Measurements from ENCODE around the gene WDR93.
"Not testable (repeated sequence)": the region's sequence is repeated elsewhere in the genome, so short reads cannot be mapped to it uniquely, and the experiment has no call there.

Gene WDR93

GRCh38 chr15:89664441-89665350, 25.9 kb upstream of the WDR93 start:
- DNase-seq = no peak

DNA sequence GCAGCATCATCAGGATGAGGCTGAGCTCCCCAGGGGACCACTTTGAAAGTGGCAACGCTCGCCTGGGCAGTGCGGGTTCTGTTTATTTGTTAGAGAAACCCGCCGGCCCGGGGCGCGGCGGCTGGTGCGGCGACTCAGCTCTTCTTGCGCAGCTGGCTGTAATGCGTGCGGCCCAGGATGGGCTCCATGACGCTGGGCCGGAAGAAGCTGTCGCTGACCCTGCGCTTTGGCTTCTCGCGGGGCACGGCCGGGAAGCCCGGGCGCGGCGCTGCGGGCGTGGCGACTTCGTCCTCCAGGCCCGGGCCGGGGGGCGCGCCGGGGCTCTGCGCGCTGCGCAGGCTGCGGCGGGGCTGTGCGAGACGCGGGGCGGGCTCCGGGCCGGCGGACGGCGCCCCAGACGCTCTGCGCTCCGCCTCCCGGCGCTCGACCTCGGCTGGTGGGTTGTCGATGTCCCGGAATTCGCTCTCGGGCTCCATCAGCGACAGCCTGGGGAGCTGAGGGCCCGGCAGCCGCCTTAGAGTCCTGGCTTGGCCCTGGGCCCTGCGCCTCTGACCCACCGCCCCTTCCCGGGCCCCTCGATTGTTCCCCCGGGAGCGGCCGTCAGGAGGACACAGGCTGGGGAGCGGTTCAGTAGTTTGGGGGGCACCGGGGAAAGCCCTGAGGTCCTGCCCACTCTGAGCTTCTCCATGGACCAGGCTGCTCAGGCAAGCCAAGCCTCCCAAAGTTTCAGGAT, 25.0 kb upstream of the WDR93 start:
- no peak for DNase-seq

DNA sequence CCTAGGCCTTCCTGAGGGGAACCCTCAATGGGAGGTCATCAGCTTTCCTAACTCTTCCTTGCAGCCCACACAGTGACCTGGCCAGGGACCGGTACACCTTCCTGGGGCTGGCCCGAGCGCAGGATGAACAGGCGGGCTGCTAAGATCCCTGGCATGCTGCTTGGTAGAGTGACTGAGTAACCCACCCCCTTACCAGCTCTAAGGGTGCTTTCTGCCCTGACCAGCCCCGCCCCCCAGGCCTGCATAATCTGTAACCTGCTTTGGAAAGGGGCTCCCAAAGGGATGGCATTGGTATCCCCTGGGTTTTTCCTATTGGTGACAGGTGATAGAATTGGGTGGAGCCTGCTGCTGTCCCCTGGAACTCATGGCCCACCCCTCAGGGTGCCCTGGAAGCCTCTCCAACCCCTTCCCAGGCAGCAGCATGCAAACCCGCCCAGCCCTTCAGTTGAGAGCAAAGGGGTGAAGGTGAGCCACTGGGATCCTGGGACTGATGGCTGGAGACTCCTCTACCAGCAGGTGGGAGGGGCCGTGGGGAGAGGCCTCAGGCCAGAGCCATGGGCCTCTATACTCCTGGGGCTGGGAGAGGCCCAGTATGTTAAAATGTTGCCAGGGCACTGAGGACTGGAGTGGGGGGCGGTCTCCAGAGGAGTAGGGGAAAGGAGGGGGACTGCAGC, 24.3 kb upstream of the WDR93 start:
- DNase-seq = no peak

DNA sequence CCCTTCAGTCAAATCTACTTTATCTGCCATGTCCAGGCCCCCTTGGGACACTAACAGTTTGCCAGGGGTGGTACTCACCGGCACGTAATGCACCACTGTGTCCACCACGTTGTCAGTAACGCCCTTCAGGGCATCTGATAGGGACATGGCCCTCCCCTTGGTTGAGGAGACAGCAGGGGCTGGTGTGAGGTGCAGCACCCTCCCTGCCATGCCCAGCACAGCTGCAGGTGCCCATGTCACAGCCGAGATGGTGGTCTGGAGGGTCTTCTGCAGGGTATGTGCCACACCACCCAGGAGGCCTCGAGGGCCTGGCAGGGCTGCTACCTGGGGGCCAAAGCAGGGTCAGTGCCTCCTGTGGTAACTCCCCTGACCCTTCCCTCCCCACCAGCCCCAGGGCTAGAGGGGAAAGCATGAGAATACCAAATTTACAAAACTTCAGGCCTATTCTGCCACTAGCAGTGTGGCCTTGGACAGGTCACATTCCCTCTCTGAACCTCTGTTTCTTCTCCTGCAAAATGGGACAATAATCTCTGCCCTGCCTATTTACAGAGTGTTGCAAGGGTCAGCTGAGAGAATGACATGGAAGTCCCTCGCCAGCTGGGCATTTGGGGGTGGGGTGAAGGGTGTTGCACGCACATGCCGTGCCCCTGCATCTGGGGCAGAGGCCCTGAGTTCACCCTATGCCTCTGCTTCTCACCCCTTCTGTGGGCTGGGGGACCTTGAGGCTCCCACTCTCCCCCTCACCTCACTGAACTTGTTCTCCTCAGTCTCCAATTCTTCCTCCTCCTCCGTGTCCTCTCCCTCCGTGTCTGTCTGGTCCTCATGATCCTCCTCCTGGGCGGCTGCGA, 23.5 kb upstream of the WDR93 start:
- no peak for DNase-seq

- no peak for DNase-seq
Observed at GRCh38 chr15:89667706-89667960, 23.0 kb upstream of the WDR93 start.

GRCh38 chr15:89668171-89668570, 22.4 kb upstream of the WDR93 start:
- DNase-seq = no peak

- no peak for DNase-seq
Observed at GRCh38 chr15:89669309-89669865, 21.2 kb upstream of the WDR93 start.

DNA sequence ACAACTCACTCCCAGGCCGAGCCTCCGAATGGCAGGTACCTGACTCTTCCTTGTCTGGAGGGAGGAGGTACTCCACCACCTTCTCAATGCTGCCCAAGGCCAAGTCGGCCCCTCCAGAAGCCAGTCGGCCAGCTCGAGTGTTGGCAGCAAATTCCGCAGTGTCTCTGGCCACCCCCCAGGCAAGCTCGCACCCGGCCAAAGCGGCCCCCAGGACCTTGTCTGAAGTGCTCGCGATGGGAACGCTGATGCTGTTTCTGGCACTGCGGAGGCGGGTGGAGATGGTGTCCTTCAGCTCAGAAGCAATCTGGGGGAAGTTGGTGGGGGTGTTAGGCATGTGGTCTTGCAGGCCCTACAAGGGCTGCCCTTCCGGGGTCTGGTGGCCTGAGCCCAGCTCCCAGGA, 20.7 kb upstream of the WDR93 start:
- DNase-seq = no peak

DNA sequence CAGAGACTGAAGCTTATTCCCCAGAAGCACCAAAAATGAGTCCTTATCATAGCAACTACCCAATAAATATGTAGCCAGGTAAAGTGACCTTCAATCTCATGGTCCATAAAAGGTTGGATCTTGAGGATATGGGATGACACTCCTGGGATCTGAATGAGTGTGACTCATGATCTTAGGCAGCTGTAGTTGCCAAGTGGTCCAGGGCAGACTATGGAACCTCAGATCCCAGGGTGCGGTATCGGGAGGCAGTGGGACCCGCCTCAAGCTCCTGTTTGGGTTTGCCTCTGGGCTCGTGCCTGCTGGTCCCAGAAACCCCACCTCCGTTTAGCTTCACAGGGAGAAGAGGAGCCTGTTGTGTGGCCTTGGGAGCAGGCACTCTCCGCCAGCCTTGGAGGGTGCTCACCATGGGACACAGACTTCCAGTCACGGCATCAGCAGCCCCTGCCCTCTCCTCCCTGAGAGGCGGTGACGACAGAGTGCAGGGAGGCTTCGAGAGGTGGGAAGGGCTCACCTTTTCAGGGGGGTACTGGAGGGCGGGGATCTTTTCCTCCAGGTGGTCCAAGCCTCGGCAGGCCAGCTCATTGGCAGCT, 19.5 kb upstream of the WDR93 start:
- no peak for DNase-seq

GRCh38 chr15:89671687-89672086, 18.9 kb upstream of the WDR93 start:
- no peak for DNase-seq

GRCh38 chr15:89672221-89673164, 18.1 kb upstream of the WDR93 start:
- DNase-seq = no peak

- DNase-seq = peak in 1 of 2 experiments; percentile 3
Observed at GRCh38 chr15:89673165-89673512, 17.5 kb upstream of the WDR93 start.

GRCh38 chr15:89674526-89674925, 16.1 kb upstream of the WDR93 start:
- DNase-seq = no peak

- DNase-seq = no peak
Observed at GRCh38 chr15:89675606-89676005, 15.0 kb upstream of the WDR93 start.

GRCh38 chr15:89677381-89677780, 13.2 kb upstream of the WDR93 start:
- no peak for DNase-seq

DNA sequence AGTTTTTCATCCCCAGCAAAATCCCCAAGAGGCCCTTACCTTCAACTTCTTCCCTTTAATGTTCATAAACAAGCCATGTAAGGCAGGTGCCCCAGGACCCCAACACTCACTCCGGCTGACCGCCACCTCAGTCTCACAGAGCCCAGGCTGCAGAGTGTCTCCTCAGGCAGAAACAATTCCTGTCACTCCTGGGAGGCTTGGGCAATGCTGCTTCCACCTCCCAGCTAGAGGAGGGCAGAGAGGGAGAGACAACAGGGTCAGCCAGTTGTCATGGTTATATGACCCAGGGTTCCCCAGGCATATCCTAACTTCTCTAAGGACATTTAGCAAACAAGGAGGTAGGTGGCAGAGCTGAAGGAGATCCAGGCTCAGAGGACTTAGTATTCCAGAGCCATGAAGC, 11.4 kb upstream of the WDR93 start, which contains the start of gene PLIN1:
PLIN1 (minus strand) TSS at position 156 of the 400 bp plus-strand sequence. CDS start 1,878 bp downstream, outside the sequence.
- DNase-seq = no peak

DNA sequence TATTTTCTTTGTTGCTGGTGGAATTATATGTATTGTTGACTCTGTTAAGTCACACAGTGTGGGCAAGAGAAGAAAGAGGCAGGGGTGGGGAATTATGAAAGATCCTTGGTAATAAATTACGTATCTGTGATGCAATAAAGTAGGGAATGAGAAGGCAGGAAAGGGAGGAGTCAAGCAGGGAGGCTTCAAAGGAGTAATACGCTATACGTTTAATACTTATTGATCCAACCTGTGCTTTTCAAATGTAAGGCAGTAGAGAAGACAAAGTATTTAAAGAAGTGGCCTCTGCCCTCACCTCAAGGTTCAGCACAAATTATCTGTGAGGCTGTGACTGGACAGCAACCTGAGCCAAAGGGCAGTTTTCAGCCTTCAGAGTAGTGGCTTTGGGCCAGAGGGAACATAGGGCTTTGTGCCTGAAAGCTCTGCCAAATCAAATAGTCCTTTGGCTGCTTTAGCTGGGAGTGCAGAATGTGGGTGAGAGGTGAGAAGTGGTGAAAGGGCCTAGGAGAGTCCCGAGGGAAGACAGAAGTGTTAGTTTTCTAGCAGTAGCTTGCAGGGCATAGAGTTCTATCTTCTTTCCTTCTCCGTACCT, 10.2 kb upstream of the WDR93 start:
- DNase-seq = no peak

DNA sequence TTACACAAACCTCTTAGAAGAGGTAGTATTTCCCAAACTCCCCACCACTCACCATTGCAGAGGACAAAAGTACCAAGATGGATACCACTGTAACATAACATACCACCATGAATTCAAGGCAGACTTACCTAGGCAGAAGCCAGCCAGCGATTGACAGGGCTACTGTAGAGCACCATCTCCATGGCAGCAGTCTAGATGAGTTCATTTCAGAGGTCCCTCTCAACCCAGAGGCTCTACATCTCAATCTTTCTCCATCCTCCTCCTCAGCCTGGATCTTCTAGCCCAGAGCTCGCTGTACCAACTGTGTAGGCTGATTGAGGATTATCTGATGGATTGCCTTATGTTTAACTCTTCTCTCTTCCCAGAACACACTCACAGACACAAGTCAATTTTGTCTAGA, 9.5 kb upstream of the WDR93 start:
- no peak for DNase-seq

DNA sequence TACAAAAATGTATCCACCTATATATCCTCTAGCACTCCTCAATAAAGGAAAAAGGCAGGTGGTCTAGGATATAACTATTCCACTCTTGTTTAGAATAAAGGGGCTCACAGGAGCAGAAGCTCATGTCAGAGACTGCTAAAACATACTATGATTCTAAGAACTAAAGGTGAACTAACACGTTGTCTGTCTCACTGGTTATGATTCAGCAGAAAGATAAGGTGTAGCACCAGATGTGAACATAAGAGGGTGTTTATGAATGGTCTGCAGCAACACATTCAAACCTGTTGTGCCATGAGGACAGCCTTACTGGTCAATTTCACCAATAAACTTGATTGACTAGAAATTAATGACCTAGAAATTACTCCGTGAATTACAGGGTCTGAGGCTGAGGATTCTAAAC, 4.6 kb upstream of the WDR93 start:
- no peak for DNase-seq

DNA sequence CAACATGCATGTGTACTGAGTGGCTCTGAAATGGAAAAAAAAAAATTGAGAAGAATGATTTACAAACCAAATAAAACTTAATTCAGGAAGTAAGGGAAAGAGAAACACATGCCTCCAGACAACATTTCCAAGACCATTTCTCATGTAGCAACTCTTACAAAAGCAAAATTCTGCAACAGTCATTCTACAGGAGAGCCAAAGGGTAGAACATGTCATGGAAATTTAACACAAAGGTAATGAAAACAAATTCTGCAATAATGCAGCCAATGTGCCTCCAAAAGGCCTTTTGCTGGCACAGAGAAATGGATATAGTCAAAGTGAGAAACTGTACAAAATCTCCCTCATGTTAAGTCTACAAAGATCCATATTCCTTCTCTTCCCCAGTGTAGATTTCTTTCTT, 4.1 kb upstream of the WDR93 start:
- DNase-seq = no peak

GRCh38 chr15:89689930-89690275, 708 bp upstream of the WDR93 start:
- not testable (repeated sequence) for DNase-seq

Measured in AML-193 (cell line).